ENCODE results near the gene ADIPOQ.
"Not testable (repeated sequence)": the region's sequence is repeated elsewhere in the genome, so short reads cannot be mapped to it uniquely, and the experiment has no call there.

ADIPOQ gene

GRCh38 chr3:186901135-186901734 lies 58.7 kb downstream of the ADIPOQ start:
- DNase-seq (ENCODE audit: low read depth in 2 of 2, low spot score in 1 of 2): no peak

- no peak for DNase-seq (ENCODE audit: low read depth in 2 of 2, low spot score in 1 of 2)
These were observed 59.6 kb downstream of the ADIPOQ start for GRCh38 chr3:186902154-186902553.

DNA sequence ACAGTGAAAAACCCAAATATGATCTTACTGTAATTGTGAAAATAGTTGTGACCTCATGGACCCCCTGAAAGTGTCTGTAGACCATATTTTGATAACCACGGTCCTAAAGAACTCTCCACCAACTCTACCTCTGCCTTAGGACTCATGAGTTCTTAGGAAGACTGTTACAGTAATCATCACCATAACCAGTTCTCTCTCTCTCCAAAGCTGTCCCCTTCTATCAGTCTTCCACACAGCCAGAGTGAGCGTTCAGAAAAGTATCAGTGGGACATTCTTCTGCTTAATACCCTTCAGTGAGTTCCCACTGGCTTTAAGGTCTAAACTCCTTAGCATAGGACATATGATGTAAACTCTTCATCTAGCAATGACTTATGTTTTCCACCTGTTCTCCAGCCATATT lies 60.2 kb downstream of the ADIPOQ start:
- no peak for DNase-seq (ENCODE audit: low read depth in 2 of 2, low spot score in 1 of 2)

DNA sequence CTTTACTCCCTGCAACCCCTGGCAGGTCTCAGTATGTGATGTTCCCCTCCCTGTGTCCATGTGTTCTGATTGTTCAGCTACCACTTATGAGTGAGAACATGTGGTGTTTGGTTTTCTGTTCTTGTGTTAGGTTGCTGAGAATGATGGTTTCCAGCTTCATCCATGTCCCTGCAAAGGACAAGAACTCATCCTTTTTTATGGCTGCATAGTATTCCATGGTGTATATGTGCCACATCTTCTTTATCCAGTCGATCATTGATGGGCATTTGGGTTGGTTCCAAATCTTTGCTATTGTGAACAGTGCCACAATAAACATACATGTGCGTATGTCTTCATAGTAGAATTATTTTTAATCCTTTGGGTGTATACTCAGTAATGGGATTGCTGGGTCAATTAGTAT lies 61.2 kb downstream of the ADIPOQ start:
- DNase-seq (ENCODE audit: low read depth in 2 of 2, low spot score in 1 of 2): not testable (repeated sequence)

GRCh38 chr3:186907075-186907474 lies 64.6 kb downstream of the ADIPOQ start:
- DNase-seq (ENCODE audit: low read depth in 2 of 2, low spot score in 1 of 2): not testable (repeated sequence)
